Adrenal gland (tissue), 5 donors: ENCODE data around the gene APBA2.

Experiments
- POLR2A ChIP-seq, 2 donors: fragments of 450-650 bp; IDR thresholded peaks; one replicate each; pipeline ENCODE4 v1.6.1; 2017; ENCODE audit warnings: antibody characterized with exemption in 2 of 2, mild to moderate bottlenecking in 2 of 2, moderate library complexity in 1 of 2
- TF ChIP-seq, protein P1 (sequence below), 6 experiments: fragments of 450-650 bp in 4 of 6; fragments of 200-600 bp in 2 of 6; sonication (generic) in 1 of 6; IDR thresholded peaks; 1 replicate in 5 of 6; 2 replicates in 1 of 6; pipeline versions ENCODE4 v1.5.1 to v1.8.0; 2016 to 2021; ENCODE audit warnings: antibody characterized with exemption in 6 of 6, mild to moderate bottlenecking in 2 of 6, moderate library complexity in 1 of 6
- donor health status: DM: no; HTN: no; CAD: no.

DNA sequence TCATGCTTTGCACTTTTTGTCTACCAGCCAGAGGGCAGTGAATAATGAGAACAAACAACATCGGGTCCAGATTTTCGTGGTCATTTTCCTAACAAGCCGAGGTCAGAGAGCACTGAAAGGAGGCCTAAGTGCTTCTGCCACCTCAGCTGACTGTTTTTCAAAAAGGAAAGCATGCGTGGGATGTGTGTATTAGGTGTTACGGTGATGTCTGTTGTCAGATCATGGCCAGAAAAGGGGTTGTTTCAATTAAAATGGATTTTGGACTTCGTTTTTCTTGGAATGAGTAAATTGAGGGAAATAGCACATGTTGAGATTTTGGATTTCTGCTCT, 99.5 kb downstream of the APBA2 start:
- TF ChIP-seq, protein P1, sequence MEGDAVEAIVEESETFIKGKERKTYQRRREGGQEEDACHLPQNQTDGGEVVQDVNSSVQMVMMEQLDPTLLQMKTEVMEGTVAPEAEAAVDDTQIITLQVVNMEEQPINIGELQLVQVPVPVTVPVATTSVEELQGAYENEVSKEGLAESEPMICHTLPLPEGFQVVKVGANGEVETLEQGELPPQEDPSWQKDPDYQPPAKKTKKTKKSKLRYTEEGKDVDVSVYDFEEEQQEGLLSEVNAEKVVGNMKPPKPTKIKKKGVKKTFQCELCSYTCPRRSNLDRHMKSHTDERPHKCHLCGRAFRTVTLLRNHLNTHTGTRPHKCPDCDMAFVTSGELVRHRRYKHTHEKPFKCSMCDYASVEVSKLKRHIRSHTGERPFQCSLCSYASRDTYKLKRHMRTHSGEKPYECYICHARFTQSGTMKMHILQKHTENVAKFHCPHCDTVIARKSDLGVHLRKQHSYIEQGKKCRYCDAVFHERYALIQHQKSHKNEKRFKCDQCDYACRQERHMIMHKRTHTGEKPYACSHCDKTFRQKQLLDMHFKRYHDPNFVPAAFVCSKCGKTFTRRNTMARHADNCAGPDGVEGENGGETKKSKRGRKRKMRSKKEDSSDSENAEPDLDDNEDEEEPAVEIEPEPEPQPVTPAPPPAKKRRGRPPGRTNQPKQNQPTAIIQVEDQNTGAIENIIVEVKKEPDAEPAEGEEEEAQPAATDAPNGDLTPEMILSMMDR (IDR thresholded peaks at IDR 0.05), result no peak
- TF ChIP-seq POLR2A (IDR thresholded peaks at IDR 0.05), result no peak
